ENCODE measurements around the gene XDH. TPM values are rescaled to one million over a fixed set of nuclear protein-coding genes. Genes with fewer than 3 reads are reported as not detected.

The XDH gene
- total RNA-seq, 1 donor from 2014 or later: 1.3 TPM

DNA sequence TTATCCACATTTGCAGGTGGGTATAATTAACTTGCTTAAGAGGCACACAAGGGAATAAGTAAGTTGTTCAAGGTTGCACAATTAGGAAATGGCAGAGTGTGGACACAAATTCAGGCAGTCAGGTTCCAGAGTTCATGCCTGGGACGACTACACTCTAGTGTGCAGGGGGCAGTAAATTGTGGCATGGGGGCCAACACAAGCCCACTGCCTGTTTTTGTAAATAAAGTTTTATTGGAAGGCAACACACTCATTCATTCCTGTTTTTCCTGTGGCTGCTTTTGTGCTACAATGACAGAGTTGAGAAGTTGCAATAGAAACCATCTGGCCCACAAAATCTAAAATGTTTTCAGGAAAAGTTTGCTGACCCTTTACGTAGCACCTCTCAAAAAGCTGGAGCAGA lies 41.4 kb downstream of the XDH start:
- no peaks in the 10 kb centered on the region for H3K36me3 Mint-ChIP-seq (ENCODE audit: unreplicated experiment)
- H3K27ac Mint-ChIP-seq (ENCODE audit: unreplicated experiment): no peak overlapping the region
- TF ChIP-seq, protein P1, sequence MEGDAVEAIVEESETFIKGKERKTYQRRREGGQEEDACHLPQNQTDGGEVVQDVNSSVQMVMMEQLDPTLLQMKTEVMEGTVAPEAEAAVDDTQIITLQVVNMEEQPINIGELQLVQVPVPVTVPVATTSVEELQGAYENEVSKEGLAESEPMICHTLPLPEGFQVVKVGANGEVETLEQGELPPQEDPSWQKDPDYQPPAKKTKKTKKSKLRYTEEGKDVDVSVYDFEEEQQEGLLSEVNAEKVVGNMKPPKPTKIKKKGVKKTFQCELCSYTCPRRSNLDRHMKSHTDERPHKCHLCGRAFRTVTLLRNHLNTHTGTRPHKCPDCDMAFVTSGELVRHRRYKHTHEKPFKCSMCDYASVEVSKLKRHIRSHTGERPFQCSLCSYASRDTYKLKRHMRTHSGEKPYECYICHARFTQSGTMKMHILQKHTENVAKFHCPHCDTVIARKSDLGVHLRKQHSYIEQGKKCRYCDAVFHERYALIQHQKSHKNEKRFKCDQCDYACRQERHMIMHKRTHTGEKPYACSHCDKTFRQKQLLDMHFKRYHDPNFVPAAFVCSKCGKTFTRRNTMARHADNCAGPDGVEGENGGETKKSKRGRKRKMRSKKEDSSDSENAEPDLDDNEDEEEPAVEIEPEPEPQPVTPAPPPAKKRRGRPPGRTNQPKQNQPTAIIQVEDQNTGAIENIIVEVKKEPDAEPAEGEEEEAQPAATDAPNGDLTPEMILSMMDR (IDR thresholded peaks at IDR 0.05; ENCODE audit: partially characterized antibody, unreplicated experiment): no peak
- peaks cover 2% of the 10 kb centered on the region for H3K27me3 Mint-ChIP-seq (ENCODE audit: unreplicated experiment)
- no peak for DNase-seq
- no peak overlapping the region for H3K4me3 Mint-ChIP-seq (ENCODE audit: unreplicated experiment)
- H3K4me1 Mint-ChIP-seq (ENCODE audit: low read depth, unreplicated experiment): no peaks in the 10 kb centered on the region
- H3K9me3 Mint-ChIP-seq (ENCODE audit: unreplicated experiment): no peaks in the 10 kb centered on the region

DNA sequence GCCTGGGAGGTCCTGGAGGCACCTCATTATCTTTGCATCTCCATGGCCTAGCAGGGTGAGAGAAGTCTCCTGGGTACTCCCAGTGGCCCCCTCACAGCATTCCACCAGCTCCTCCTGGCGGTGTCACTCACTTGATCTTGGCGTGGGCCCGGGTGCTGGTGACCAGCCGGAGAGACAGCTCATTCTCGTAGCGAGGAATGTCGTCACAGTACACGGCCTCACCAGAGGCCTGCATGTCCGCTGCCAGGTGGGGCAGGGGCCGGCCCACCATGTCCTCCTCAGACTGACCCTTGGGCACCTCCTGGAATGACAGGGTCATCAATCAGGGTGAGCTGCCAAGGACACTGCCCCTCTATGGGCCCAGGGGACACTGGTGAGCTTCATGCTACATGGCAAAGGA lies 42.4 kb downstream of the XDH start:
- TF ChIP-seq, protein P1 (IDR thresholded peaks at IDR 0.05; ENCODE audit: partially characterized antibody, unreplicated experiment): no peak
- H3K36me3 Mint-ChIP-seq (ENCODE audit: unreplicated experiment): no peaks in the 10 kb centered on the region
- no peak for DNase-seq
- no peaks in the 10 kb centered on the region for H3K4me1 Mint-ChIP-seq (ENCODE audit: low read depth, unreplicated experiment)
- H3K27ac Mint-ChIP-seq (ENCODE audit: unreplicated experiment): no peak overlapping the region
- H3K4me3 Mint-ChIP-seq (ENCODE audit: unreplicated experiment): no peak overlapping the region
- peaks cover 2% of the 10 kb centered on the region for H3K27me3 Mint-ChIP-seq (ENCODE audit: unreplicated experiment)
- no peaks in the 10 kb centered on the region for H3K9me3 Mint-ChIP-seq (ENCODE audit: unreplicated experiment)

DNA sequence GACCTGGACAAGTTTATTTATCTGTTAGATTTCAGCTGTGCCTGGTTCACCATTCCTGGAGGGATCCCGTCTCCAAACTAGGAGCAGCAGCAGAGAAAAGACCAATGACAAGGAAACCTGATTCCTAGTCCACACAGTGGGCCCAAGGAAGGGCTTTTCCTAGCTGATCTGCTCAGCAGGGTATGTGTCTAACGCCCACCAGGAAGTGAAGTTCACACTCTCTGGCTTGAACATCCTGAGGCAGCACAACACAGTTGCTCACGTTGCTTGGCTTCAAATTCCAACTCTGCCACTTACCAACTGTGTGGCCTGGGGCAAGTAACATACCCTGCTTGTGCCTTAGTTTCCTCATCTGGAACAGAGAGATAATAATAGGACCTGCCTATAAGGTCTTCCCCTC lies 42.9 kb downstream of the XDH start:
- TF ChIP-seq, protein P1 (IDR thresholded peaks at IDR 0.05; ENCODE audit: partially characterized antibody, unreplicated experiment): no peak
- H3K4me1 Mint-ChIP-seq (ENCODE audit: low read depth, unreplicated experiment): no peaks in the 10 kb centered on the region
- H3K36me3 Mint-ChIP-seq (ENCODE audit: unreplicated experiment): no peaks in the 10 kb centered on the region
- H3K27ac Mint-ChIP-seq (ENCODE audit: unreplicated experiment): no peak overlapping the region
- no peaks in the 10 kb centered on the region for H3K9me3 Mint-ChIP-seq (ENCODE audit: unreplicated experiment)
- DNase-seq: no peak
- peaks cover 2% of the 10 kb centered on the region for H3K27me3 Mint-ChIP-seq (ENCODE audit: unreplicated experiment)
- H3K4me3 Mint-ChIP-seq (ENCODE audit: unreplicated experiment): no peak overlapping the region

DNA sequence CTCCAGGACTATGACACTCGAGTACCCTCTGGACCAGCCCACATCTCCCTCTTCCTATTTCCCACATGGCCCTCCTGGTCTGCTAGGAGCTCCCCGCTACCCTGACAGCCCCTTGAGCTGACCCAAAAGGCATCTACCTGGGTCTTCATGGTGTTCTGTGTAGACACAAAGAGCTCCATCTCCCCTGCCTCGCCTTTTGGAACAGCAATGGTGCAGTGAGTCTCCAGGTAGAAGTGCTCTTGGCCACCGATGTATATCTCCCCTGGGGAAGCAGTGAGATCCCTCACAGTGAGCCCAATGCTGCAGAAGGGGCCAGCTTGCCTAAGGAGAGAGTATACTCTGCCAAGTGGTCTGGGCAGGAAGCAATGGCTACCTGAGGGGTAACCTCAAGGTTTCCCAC lies 47.8 kb downstream of the XDH start:
- H3K4me1 Mint-ChIP-seq (ENCODE audit: low read depth, unreplicated experiment): no peaks in the 10 kb centered on the region
- H3K27ac Mint-ChIP-seq (ENCODE audit: unreplicated experiment): no peak overlapping the region
- TF ChIP-seq, protein P1 (IDR thresholded peaks at IDR 0.05; ENCODE audit: partially characterized antibody, unreplicated experiment): no peak
- H3K27me3 Mint-ChIP-seq (ENCODE audit: unreplicated experiment): no peaks in the 10 kb centered on the region
- H3K36me3 Mint-ChIP-seq (ENCODE audit: unreplicated experiment): no peaks in the 10 kb centered on the region
- no peak overlapping the region for H3K4me3 Mint-ChIP-seq (ENCODE audit: unreplicated experiment)
- no peaks in the 10 kb centered on the region for H3K9me3 Mint-ChIP-seq (ENCODE audit: unreplicated experiment)
- DNase-seq: no peak

DNA sequence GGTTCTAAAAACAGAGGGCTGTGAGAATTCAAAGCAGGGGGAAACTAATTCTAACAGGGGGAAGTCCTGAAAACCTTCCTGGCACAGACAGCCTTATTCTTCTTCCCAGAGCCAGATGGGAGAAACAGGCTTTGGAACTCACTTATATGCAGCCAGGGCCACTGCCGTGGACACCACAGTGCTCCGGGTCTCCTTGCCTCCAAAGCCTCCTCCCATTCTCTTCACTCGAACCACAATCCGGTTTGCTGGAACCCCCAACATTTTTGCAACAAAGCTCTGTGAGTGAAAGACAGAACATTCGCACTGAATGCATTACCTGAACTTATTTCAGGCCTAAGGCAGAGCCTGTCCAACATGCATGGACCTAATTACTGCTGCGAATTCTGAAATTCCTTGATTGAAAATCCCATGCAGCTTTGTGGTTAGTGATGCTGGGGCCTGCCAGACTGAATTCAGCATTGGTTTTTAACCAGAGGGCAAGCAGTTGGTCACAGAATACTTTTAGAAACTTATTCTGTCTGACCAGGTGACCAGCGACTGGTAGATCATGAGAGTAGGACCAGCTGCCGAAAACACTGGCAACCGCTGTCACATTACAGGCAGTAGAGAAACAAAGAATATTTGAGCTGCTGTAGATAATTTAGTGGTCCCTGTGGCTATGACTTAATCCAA lies 48.6 kb downstream of the XDH start:
- no peaks in the 10 kb centered on the region for H3K36me3 Mint-ChIP-seq (ENCODE audit: unreplicated experiment)
- H3K4me1 Mint-ChIP-seq (ENCODE audit: low read depth, unreplicated experiment): no peaks in the 10 kb centered on the region
- TF ChIP-seq, protein P1 (IDR thresholded peaks at IDR 0.05; ENCODE audit: partially characterized antibody, unreplicated experiment): no peak
- no peak overlapping the region for H3K4me3 Mint-ChIP-seq (ENCODE audit: unreplicated experiment)
- H3K27me3 Mint-ChIP-seq (ENCODE audit: unreplicated experiment): no peaks in the 10 kb centered on the region
- H3K27ac Mint-ChIP-seq (ENCODE audit: unreplicated experiment): no peak overlapping the region
- DNase-seq: no peak
- H3K9me3 Mint-ChIP-seq (ENCODE audit: unreplicated experiment): peaks cover 2% of the 10 kb centered on the region

Measured in glutamatergic neuron (in vitro differentiated cells).